Uterus (tissue), 4 donors: ENCODE results near the gene CDH4. TPM values are rescaled to one million over a fixed set of nuclear protein-coding genes. Genes with fewer than 3 reads are reported as not detected.

ENCODE experiments used
- DNase-seq, 2 donors: peaks; one replicate each; pipeline ENCODE4 v3.0.0-alpha.2; 2019 to 2020
- H3K27ac ChIP-seq, 2 donors: fragments of 200-600 bp; sonication (generic); 1 replicate in 1 of 2; 2 replicates in 1 of 2; pipeline ENCODE4 v1.5.1; 2016 to 2018
- H3K27me3 ChIP-seq, 2 donors: fragments of 200-600 bp; sonication (generic); one replicate each; pipeline ENCODE4 v1.5.1; 2018 to 2019; ENCODE audit warnings: control low read depth in 1 of 2
- H3K36me3 ChIP-seq, 2 donors: fragments of 200-600 bp; sonication (generic); one replicate each; pipeline ENCODE4 v1.5.1; 2019; ENCODE audit warnings: control low read depth in 1 of 2
- H3K4me1 ChIP-seq, 2 donors: fragments of 200-600 bp; sonication (generic); one replicate each; pipeline ENCODE4 v1.5.1; 2018 to 2019; ENCODE audit warnings: control low read depth in 1 of 2
- H3K4me3 ChIP-seq, 2 donors: fragments of 200-600 bp; sonication (generic); 1 replicate in 1 of 2; 2 replicates in 1 of 2; pipeline ENCODE4 v1.5.1; 2018 to 2019; ENCODE audit warnings: mild to moderate bottlenecking in 1 of 2
- H3K9me3 ChIP-seq, 2 donors: fragments of 200-600 bp; sonication (generic); one replicate each; pipeline ENCODE4 v1.5.1; 2019; ENCODE audit warnings: control low read depth in 1 of 2
- POLR2A ChIP-seq, 2 donors: fragments of 450-650 bp; IDR thresholded peaks; one replicate each; pipeline ENCODE4 v1.6.1; 2016; ENCODE audit warnings: antibody characterized with exemption in 2 of 2, mild to moderate bottlenecking in 1 of 2, moderate library complexity in 1 of 2
- intact Hi-C: fragments of 100-400 bp; cut with DNase I; formaldehyde crosslinking; loops from one replicate; pipeline ENCODE4 v1.15.1; 2023; ENCODE audit warnings: low total_unique reads
- total RNA-seq, 4 donors: library from RNA; depleted of rRNA in 3 of 4; stranded (reverse); fragments of >200 nt in 3 of 4; gene quantifications; one replicate each; pipeline versions ENCODE4 v1.1.0 to v1.2.4, GENCODE V29; 2014 to 2023
- TF ChIP-seq, protein P1 (sequence below), 4 experiments: fragments of 200-600 bp in 2 of 4; fragments of 450-650 bp in 2 of 4; sonication (generic) in 2 of 4; IDR thresholded peaks; one replicate each; pipeline ENCODE4 v1.5.1; 2016 to 2019; ENCODE audit warnings: antibody characterized with exemption in 4 of 4, mild to moderate bottlenecking in 2 of 4, moderate library complexity in 1 of 4
- donor health status: DM: yes; HTN: yes; CAD: no.

The CDH4 gene
- total RNA-seq, 4 donors from 2014 or later: under 0.01 to 0.55 TPM; not detected in 2

GRCh38 chr20:61922936-61923335 is 670.9 kb downstream of the CDH4 start:
- TF ChIP-seq, protein P1, sequence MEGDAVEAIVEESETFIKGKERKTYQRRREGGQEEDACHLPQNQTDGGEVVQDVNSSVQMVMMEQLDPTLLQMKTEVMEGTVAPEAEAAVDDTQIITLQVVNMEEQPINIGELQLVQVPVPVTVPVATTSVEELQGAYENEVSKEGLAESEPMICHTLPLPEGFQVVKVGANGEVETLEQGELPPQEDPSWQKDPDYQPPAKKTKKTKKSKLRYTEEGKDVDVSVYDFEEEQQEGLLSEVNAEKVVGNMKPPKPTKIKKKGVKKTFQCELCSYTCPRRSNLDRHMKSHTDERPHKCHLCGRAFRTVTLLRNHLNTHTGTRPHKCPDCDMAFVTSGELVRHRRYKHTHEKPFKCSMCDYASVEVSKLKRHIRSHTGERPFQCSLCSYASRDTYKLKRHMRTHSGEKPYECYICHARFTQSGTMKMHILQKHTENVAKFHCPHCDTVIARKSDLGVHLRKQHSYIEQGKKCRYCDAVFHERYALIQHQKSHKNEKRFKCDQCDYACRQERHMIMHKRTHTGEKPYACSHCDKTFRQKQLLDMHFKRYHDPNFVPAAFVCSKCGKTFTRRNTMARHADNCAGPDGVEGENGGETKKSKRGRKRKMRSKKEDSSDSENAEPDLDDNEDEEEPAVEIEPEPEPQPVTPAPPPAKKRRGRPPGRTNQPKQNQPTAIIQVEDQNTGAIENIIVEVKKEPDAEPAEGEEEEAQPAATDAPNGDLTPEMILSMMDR (IDR thresholded peaks at IDR 0.05): no peak
- TF ChIP-seq POLR2A (IDR thresholded peaks at IDR 0.05): no peak
- Histone ChIP-seq H3K4me1 (no peaks in the 10 kb centered on the region), H3K4me3 (no peak overlapping the region), H3K27me3 (no peaks in the 10 kb centered on the region), H3K27ac (no peak overlapping the region), H3K9me3 (no peaks in the 10 kb centered on the region), H3K36me3 (no peaks in the 10 kb centered on the region)
- intact Hi-C loops: no loop called here
- no peak for DNase-seq

DNA sequence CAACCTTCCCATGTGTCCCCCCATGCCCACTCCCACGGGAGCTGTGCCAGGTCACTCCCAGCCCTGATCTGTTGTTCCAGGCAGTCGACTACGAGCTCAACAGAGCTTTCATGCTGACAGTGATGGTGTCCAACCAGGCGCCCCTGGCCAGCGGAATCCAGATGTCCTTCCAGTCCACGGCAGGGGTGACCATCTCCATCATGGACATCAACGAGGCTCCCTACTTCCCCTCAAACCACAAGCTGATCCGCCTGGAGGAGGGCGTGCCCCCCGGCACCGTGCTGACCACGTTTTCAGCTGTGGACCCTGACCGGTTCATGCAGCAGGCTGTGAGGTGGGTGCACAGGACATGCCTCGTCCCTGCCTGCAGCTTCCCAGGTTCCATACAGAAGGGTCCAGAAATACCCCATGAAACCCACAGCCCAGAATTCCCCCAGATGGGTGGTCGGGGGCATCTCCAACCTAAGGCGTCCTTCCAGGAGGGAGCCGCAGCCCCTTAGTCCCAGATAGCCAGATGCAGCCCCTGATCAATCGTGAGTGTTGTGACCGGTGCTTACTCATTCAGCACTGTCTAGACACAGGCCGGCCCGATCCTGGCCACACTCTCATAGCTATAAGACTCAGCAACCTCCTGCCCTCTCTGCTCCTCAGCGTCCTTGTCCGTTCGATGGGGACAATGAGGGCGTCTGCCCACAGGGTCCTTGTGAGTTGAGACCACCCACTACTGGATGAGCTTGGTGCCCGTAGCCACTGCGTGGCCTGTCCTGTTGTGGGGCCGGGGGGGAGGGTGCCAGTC is 671.5 kb downstream of the CDH4 start:
- no peak overlapping the region for H3K4me3 ChIP-seq
- H3K27me3 ChIP-seq: no peaks in the 10 kb centered on the region
- H3K9me3 ChIP-seq: no peaks in the 10 kb centered on the region
- no peak overlapping the region for H3K27ac ChIP-seq
- no peaks in the 10 kb centered on the region for H3K36me3 ChIP-seq
- TF ChIP-seq, protein P1 (IDR thresholded peaks at IDR 0.05): no peak
- no peak for TF ChIP-seq POLR2A (IDR thresholded peaks at IDR 0.05)
- no peak for DNase-seq
- intact Hi-C loops: no loop called here
- H3K4me1 ChIP-seq: no peaks in the 10 kb centered on the region

- no peak for DNase-seq
- Histone ChIP-seq H3K36me3 (no peaks in the 10 kb centered on the region), H3K27me3 (no peaks in the 10 kb centered on the region), H3K4me3 (no peak overlapping the region), H3K27ac (no peak overlapping the region), H3K9me3 (no peaks in the 10 kb centered on the region), H3K4me1 (no peaks in the 10 kb centered on the region)
- intact Hi-C loops: no loop called here
- no peak for TF ChIP-seq POLR2A (IDR thresholded peaks at IDR 0.05)
- TF ChIP-seq, protein P1 (IDR thresholded peaks at IDR 0.05): no peak
These were observed 672.3 kb downstream of the CDH4 start for GRCh38 chr20:61924211-61924857.

GRCh38 chr20:61924858-61925554 is 672.9 kb downstream of the CDH4 start:
- no peak overlapping the region for H3K4me3 ChIP-seq
- DNase-seq: no peak
- no peak overlapping the region for H3K27ac ChIP-seq
- no peak for TF ChIP-seq POLR2A (IDR thresholded peaks at IDR 0.05)
- TF ChIP-seq, protein P1 (IDR thresholded peaks at IDR 0.05): no peak
- H3K27me3 ChIP-seq: no peaks in the 10 kb centered on the region
- intact Hi-C loops: no loop called here
- H3K4me1 ChIP-seq: no peaks in the 10 kb centered on the region
- no peaks in the 10 kb centered on the region for H3K9me3 ChIP-seq
- no peaks in the 10 kb centered on the region for H3K36me3 ChIP-seq
